ENCODE results near the gene FRMPD2.
"Not testable (repeated sequence)": the region's sequence is repeated elsewhere in the genome, so short reads cannot be mapped to it uniquely, and the experiment has no call there.

GRCh38 chr10:48186264-48186804 is 88.2 kb downstream of the FRMPD2 start:
- not testable (repeated sequence) for TF ChIP-seq CTCF (conservative IDR thresholded peaks at IDR 0.05; ENCODE audit: low read depth, low read length); EZH2 (IDR thresholded peaks at IDR 0.05; ENCODE audit: borderline replicate concordance, low read depth, low read length, poor library complexity, severe bottlenecking)
